Measurements from ENCODE around the gene TRMT13.
A peak's percentile ranks its signal among the peaks of the same experiment; 100 is the strongest.

Gene TRMT13

GRCh38 chr1:100132566-100133477, at the start of gene TRMT13, which contains the start of gene SASS6:
Gene TRMT13, plus strand, starts transcription at chr1:100133163. Its CDS starts 6 bp downstream, at chr1:100133169.
Gene SASS6, minus strand, starts transcription at chr1:100132930. Its CDS starts 116 bp downstream, at chr1:100132814.
- peak; percentile 96 for DNase-seq

DNA sequence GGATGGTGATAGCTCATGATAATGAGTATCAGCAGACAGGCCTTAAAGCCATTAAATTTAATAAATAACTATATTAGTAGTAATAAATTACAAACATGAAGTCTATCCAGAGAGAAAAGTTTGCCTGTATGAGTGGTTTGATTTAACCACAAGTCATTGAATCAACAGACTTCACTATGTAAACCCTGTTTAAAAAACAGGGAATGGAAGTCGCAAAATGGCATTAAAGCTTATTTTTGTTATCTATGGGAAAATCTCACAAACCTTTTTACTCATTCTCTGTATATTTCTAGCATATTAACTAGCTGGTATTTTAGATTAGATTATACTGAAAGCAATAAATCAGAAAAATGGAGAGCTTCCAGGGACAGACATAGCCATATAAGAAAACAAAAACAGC, 45.6 kb upstream of the TRMT13 start:
- DNase-seq = no peak

- no peak for DNase-seq
These were observed 43.9 kb upstream of the TRMT13 start for GRCh38 chr1:100089082-100089481.

DNA sequence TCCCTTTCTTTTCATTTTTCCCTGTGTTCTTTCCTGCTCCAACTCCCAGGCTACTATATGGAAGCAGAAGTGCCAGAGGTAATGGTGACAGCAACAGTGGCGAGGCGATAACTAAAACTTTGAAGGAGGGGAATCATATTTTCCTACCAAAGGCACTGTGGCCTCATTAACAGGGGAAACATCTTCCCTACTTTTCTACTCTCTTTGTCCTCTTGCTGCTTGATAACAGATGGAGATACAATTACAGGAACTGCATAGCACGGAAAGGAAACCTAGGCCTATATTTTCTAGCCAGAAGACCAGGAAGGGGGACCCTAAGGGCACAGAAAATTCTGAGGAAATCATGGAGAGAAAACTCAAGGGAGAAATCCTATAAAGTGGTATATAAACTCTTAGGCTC, 42.5 kb upstream of the TRMT13 start:
- DNase-seq = no peak

DNA sequence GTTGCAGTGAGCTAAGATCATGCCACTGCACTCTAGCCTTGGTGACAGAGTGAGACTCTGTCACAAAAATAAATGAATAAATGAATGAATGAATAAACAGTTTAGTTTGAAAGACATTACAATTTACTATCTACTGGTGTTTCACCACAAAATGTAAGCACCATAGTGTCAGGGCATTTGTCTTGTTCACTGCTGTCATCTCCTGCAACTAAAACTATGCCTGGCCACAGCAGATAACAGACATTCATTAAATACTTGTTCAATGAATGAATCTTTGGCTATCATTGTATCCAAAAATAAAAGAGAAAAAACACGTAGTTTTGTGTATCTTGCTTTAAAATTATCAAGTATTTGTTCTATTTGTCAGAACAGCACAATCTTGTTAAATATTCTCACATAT, 32.8 kb upstream of the TRMT13 start:
- no peak for DNase-seq

- no peak for DNase-seq
These were observed 31.4 kb upstream of the TRMT13 start for GRCh38 chr1:100101564-100101963.

GRCh38 chr1:100107696-100108095, 25.3 kb upstream of the TRMT13 start:
- DNase-seq = no peak

- DNase-seq = no peak
These were observed 23.4 kb upstream of the TRMT13 start for GRCh38 chr1:100109554-100110066.

DNA sequence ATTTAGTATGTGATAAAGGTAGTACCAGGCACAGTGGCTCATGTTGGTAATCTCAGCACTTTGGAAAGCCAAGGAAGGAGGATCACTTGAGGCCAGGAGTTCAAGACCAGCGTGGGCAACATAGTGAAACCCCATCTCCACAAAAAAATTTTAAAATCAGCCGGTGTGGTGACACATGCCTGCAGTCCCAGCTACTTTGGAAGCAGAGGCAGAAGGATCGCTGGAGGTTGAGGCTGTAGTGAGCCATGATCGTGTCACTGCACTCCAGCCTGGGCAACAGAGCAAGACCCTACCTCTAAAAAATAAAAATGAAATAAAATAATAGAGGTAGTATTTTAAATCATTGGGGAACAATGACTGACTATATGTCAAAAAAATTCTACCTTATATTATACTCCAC, 17.4 kb upstream of the TRMT13 start:
- no peak for DNase-seq

- no peak for DNase-seq
These were observed 10.8 kb upstream of the TRMT13 start for GRCh38 chr1:100122177-100122576.

GRCh38 chr1:100127226-100127625, 5.7 kb upstream of the TRMT13 start:
- no peak for DNase-seq

DNA sequence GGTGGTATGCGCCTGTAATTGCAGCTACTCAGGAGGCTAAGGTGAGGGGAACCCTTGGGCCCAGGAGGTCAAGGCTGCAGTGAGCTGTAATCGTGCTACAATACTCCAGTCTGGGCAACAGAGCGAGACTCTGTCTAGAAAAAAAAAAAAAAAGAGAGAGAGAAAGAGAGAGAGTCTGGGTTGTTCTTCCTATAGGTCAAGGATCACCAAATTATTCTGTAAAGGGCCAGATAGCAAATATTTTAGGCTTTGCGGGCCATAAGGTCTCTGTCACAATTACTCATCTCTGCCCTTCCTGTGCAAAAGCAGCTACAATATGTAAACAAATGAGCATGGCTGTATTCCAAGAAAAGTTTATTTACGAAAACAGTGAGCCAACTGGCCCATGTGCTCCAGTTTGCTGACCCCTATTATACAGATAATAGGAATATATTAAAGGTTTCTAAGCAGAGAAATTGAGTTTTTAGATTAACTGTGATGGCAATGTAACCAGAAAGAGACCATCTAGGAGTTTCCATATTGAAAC, 2.3 kb upstream of the TRMT13 start:
- DNase-seq = no peak

GRCh38 chr1:100131623-100132022, 1.3 kb upstream of the TRMT13 start:
- no peak for DNase-seq

DNA sequence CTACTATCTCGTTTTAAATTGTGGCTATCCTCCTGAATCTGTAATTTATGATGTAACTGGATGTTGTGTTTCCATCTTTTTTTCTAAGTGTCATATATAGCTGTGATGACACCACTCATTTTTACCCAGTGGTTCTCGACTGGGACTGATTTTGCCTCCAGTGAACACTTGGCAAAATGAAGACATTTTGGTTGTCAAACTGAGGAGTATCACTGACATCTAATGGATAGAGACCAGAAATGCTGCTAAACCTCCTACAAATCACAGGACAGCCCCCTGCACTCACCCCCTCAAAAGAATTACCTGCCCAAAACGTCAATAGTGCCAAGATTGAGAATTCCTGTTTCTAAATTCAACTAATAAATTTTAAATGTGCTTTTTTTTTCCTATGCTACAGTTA, 1.9 kb downstream of the TRMT13 start:
- DNase-seq = no peak

- DNase-seq = no peak
These were observed 4.6 kb downstream of the TRMT13 start for GRCh38 chr1:100137602-100138001.

DNA sequence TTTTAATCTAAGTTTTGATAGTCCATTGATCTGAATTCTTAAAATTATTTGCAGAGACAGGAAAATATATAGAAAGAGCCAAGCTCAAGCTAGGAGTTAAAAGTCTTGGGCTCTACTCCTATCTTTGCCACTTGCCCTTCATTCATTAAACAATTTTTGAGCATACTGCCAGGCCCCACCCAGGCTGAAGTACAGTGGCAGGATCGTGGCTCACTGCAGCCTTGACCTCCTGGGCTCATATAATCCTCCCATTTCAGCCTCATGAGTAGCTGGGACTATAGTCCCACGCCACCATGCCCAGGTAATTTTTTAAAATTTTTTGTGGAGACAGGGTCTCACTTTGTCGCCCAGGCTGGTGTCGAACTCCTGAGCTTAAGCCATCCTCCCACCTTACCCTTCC, 8.2 kb downstream of the TRMT13 start:
- DNase-seq = no peak

DNA sequence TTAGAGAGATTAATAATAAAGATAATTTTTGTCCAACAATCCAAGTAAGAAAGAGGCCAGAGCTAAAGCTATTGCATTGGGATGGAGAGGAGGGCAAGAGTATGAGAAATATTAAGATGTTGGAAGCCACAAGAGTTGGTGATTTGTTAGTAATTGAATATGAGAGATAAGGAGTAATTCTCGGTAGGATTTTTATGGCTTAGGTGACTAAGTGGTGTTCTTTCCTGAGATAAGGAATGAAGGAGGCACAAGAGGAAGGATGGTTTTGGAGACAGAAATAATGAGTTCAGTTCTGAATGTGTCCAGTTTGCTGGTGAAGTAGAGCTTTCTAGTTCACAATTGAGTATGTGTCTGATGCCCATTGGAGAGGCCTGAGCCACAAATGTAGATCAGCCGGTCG, 9.4 kb downstream of the TRMT13 start:
- no peak for DNase-seq

DNA sequence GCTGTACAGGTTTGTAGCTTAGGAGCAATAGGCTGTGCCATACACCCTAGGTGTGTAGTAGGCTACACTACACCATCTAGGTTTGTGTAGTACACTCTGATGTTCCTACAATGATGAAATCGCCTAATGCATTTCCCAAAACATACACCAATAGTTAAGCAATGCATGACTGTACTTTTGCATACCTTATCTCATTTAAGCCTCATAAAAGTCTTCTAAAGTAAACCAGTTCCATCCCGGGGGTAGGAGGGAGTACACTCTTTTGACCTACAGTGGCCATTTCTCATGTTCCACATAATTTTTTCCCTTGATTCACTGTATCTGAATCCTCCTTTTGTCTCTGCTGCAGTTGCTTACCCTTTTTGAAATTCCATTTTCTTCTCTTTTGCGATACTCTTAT, 12.2 kb downstream of the TRMT13 start:
- DNase-seq = no peak

- DNase-seq = no peak
These were observed 14.0 kb downstream of the TRMT13 start for GRCh38 chr1:100146958-100147357.

GRCh38 chr1:100147875-100148274, 14.9 kb downstream of the TRMT13 start:
- DNase-seq = no peak

- no peak for DNase-seq
These were observed 18.7 kb downstream of the TRMT13 start for GRCh38 chr1:100151679-100152078.

DNA sequence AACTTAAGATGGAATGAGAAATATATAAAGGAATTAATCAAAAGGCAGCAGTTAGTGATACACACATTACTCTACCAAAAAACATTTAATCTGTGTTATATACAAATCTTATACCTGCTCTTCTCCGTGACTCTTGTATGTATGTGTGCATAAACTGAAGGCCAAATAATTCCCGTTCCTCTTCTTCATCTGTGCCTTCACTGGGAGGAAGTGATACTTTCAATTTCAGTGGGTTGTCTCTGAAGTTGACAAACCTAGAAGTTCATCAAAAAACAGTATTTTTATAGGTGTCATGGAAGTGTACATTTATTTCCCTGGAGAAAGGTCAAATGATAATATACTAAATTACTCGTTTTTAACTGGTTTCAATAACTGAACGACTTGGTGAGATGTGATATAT, 19.3 kb downstream of the TRMT13 start:
- DNase-seq = no peak

- DNase-seq = no peak
These were observed 29.9 kb downstream of the TRMT13 start for GRCh38 chr1:100162881-100163280.

GRCh38 chr1:100164216-100164615, 31.3 kb downstream of the TRMT13 start:
- no peak for DNase-seq
